HG03342 (cell line): ENCODE data around the gene BRD1.

Source experiments
- ATAC-seq: cut with Tn5 transposase; IDR thresholded peaks from one replicate; pipeline ENCODE4 v1.9.1; 2021; ENCODE audit warnings: mild to moderate bottlenecking, moderate library complexity; ENCODE audit not compliant: unreplicated experiment

BRD1 gene

GRCh38 chr22:49754696-49755630 lies 72.7 kb downstream of the BRD1 start:
- ATAC-seq, result no peak

GRCh38 chr22:49753961-49754695 lies 73.5 kb downstream of the BRD1 start:
- no peak for ATAC-seq

DNA sequence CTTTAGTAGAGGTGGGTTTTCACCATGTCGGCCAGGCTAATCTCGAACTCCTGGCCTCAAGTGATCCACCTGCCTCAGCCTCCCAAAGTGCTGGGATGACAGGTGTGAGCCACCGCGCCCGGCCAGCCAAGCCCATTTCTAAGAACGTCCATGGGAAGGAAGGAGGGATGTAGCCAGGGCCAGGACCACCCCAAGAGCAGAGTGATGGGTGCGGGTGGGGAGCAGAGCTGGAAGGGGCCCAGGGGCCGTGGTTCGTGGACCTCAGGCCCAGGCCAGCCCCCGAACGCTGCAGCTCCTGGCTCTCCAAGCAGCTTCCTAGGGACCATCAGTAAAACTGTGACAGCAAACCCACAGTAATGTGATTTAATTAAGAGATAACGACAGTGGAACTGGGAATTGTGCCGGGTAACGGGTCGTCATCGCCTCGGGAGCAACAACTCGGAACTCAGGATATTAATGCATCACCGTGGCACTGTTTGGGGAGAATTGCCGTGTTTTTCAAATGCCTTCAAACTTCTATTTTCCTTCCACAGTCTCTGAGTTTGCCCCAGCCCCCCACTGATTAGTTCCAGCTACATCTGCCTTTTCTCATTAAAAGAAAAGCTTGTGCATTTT lies 74.3 kb downstream of the BRD1 start:
- ATAC-seq, result no peak

DNA sequence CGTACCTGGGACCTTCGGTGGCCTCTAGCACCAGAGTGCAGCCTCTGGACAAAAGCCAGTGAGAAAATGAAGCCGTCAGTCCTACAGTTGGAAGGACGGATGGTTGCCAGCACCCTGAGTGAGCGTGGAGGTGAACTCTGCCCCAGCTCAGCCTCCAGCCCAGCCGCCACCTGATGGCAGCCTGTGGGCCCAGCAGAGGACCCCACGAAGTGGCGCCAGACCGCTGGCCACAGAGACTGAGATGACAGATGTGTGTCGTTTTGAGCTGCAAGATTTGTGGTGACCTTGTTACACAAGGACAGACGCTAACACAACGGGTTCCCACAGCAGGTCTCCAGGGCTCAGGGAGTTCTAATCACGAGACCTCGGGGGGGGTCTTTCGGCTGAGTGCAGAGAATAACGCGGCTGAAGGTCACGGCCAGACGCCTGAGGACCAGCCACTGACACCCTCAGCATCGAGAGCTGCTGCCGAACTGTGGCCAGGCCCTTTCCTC lies 75.0 kb downstream of the BRD1 start:
- ATAC-seq, result no peak

DNA sequence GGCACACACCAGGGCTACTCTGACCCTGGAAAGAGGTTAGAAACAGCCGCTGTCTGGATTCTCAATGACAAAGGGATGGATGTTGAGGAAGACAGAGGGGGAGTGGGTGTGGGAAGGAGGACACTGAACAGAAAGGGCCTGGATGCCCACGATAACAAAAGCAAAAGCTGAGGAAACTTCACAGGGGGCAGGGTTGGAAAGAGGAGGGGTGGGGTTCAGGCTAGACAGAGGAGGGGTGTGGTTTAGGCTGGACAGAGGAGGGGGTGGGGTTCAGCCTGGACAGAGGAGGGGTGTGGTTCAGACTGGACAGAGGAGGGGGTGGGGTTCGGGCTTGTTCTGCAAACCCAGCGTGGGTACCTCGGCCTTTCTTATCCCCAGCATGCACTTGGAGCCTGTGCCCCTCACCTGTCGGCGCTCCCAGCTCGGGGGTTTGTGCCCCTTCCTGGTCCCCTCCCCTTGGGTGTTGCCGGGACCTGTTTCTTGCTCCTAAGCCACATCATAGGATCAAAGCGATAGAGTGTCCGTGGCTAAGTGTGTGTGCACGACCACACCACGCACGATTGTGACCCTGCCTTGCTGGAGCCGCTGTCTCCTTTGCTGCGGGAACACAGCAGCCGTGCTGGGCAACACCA lies 75.6 kb downstream of the BRD1 start:
- ATAC-seq, result no peak

DNA sequence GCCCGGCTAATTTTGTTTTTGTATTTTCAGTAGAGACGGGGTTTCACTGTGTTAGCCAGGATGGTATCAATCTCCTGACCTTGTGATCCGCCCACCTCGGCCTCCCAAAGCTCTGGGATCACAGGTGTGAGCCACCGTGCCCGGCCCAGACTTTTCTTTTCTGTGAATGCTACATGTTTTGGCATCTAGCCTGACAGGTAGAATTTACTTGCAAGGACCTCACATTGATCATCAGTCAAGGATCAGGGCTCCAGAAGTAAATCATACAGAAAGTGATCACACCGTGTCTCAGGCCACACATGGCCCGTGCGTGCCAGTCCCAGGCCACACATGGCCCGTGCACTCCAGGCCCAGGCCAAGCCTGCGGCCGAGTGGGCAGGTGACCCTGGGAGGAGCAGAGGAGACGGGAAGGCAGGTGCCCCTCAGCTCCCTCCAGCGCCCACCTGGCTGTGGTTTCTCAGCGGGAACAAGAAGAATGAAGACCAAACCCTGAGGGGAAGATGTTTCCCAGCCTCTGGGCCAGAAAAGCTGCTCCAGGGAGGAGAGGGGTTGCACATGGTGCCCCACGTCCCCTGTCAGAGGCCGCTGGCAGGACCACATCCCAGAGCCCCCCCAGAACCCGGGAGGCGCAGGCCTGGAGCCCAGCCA lies 76.2 kb downstream of the BRD1 start:
- ATAC-seq, result no peak

- ATAC-seq, result no peak
Observed at GRCh38 chr22:49749885-49750510, 77.7 kb downstream of the BRD1 start.

DNA sequence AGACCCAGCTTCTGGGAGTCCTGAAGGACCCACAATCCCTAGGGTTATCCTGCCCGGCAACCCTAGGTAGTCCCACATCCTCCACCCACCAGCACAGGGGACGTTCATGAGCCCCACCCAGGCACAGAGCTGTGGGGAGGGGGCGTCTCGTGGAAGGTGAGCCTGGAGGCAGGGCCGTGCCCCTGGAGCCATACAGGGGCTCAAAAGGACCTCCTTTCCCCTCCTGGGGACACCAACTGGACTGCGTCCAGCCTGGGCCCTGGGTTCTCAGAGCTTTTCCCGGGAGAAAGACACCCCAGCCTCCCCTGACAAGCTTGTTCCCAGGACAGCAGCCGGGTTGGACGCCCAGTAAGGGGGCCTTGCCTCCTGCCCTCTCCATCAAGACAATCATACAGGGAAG lies 78.4 kb downstream of the BRD1 start:
- ATAC-seq, result no peak

DNA sequence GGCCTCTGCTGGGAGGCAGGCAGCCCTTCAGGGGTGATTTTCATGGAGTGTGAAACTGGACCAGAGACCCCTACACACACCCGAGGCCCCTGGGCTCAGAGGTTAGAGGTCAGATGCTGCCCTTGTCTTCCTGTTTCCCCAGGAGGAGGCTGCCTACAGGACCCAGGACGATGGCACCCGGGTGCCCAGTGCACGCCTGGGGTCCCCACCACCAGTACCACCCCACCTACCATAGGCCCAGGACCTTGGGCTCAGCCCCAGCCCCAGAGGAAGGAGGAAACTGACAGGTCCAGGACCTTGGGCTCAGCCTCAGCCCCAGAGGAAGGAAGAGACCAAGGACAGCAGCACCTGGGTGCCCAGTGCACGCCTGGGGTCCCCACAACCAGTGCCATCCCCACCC lies 79.2 kb downstream of the BRD1 start:
- no peak for ATAC-seq

DNA sequence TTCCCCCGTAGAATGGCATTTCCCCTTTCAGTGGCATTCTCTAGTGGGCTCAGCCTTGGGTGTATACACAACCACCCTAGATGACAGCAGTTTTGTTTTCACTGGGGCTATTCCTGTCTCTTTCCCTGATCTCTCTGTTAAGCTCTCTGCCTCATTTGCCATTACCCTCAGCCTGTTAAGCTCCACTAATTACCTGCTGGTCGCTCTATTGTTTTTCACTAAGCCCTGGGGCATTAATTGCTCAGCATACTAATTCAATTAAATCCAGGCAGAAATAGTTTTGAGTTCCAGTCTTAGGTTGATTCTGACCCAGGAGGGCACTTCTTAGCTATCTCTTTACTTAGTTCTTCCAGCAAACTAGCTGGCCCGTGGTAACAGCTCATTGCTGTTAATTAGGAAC lies 80.0 kb downstream of the BRD1 start:
- ATAC-seq, result no peak

- no peak for ATAC-seq
Observed at GRCh38 chr22:49747130-49747529, 80.5 kb downstream of the BRD1 start.

DNA sequence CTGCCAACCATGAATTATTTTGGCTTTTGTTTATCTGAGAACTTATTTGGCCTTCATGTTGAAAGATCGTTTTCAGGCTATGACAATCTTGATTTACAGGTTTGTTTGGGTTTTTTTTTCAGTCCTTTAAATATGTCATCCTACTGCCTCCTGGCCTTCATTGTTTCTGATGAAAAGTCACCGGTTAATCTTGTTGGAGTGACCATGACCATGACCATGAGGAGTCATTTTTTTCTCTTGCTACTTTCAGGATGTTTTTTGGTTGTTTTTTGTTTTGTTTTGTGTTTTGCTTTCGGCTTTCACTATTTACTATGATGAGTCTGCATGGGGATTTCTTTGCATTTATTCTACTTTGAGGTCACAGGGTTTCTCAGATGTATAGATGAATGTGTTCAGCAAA lies 81.6 kb downstream of the BRD1 start:
- ATAC-seq, result no peak

- no peak for ATAC-seq
Observed at GRCh38 chr22:49740242-49740641, 87.4 kb downstream of the BRD1 start.

DNA sequence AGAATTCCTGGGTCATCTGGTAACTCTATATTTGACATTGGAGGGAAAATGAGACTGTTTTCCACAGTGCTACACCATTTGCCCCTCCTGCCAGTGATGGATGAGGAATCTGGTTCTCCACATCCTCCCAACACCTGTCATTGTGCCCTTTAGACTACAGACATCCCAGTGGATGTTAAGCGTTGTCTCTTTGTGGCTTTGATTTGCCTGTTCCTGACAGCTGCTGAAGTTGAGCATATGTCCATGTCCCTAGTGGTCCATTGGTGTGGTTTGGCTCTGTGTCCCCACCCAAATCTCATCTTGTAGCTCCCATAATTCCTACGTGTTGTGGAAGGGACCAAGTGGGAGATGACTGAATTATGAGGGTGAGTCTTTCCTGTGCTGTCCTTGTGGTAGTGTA lies 88.5 kb downstream of the BRD1 start:
- no peak for ATAC-seq

DNA sequence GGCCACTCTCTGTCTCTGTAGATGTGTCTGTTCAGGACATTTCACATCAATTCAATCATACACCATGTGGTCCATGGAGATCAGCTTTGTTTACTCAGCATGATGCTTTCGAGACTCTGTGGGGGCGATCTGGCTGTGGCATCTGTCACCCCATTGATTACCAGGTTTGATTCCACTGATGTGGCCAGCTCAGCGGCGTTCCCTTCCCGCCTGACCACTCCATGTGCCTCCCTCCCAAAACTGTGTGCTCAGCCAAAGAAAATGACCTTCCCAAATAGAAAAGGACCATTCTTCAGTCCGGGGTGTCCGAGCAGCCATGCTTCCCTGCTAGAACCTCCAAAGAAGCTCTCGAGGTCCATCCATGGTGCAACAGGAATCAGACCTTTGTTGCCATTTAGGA lies 89.1 kb downstream of the BRD1 start:
- ATAC-seq, result no peak

DNA sequence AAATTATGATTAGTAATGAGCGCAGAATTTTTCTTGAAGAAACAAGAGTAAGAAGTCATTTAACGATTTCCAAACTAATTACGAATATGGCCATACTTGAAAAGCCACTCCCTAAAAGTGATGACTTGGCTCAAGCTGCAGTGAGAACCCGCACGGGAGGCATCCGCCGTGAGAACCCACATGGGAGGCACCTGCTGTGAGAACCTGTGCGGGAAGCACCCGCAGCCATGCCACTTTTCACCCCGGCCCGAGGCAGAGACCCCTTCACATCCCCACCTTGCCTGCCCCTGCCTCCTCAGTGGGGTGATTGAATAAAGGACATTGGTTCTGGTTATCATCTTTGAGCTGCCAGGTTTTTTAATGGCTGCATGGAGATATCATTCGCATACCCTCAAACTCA lies 89.7 kb downstream of the BRD1 start:
- no peak for ATAC-seq

DNA sequence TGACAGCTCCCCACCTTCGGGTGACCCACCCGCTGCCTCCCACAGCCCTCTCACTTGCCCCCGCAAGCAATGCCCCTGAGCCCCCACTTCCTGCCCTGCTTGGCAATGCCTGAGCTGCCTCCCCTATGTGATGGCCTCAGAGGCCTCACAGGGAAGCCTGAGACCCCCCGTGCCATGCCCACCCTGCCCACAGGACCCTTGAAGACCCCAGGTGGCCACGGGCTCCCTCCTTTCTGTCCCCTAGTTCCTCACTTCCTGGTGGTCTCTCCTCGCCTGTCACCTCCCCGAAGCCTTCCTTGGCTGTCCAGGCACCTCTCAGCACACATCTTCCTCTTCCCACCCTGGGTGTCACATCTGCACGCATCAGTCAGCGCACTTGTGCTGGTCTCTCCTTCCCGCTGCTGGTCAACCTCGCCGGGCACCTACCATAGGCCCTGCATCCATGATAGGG lies 90.5 kb downstream of the BRD1 start:
- ATAC-seq, result no peak

GRCh38 chr22:49736538-49736937 lies 91.1 kb downstream of the BRD1 start:
- no peak for ATAC-seq

DNA sequence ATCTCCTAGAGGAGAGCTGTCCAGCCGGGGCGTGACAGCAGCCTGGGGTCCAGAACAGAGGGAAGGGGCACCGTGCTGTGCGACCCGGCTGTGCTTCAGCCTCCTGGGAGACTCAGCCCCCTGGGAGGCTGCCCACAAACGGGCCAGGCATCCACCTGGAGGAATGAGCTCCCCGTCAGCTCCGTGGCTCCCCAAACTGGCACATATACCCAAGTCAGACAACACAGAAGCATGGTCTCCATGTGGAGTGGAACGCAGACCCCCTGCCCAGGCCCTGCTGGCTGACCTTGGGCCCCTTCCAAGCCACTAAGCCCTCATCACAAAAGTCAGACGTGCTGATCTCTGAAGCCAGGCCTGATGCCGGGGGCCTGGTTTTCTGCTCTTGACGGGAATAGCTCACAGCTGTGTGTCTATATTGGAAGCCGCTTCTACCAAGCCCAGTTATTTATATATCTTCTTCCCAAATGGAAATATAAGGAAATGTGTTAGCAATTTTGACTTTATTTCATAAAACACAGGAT lies 91.7 kb downstream of the BRD1 start:
- no peak for ATAC-seq

DNA sequence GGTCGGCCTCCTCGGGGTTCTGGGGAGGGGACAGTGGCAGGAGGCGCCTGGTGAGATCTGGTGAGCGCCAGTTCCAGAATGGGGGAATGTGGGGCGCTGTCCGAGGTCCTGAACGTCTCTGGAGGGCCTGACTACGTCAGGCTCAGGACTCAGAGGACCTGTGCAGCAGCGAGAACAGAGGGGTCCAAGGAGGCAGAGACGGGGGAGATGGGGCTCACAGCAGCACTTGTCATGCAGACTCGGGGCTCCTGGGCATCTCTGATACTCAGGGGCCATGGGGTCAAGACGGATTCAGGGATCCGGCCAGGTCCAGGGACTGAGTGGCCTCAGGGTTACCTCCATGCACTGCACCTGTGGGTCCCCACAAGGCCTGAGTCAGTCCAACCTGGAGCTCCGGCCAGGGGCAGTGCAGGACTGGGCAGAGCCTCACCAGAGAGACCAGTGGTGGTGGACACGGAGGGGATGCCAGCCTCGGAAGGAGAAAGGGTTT lies 92.2 kb downstream of the BRD1 start:
- ATAC-seq, result no peak
